A549 (cell line): ENCODE results near the gene MTFP1.

Experiments used
- BHLHE40 ChIP-seq: IDR thresholded peaks from 2 replicates; pipeline ENCODE4 v1.6.1; 2012; ENCODE audit warnings: low read depth, low read length, inconsistent platforms
- CBX2 ChIP-seq: fragments of 200-600 bp; sonication (generic); IDR thresholded peaks from 2 replicates; pipeline ENCODE4 v1.6.1; 2016; ENCODE audit warnings: low read depth, mild to moderate bottlenecking, borderline replicate concordance
- CHD2 ChIP-seq: fragments of 150-350 bp; IDR thresholded peaks from 2 replicates; pipeline ENCODE4 v1.6.1; 2014; ENCODE audit warnings: low read length; ENCODE audit not compliant: partially characterized antibody
- HDAC2 ChIP-seq: fragments of 200-600 bp; sonication (generic); IDR thresholded peaks from 2 replicates; pipeline ENCODE4 v1.6.1; 2016
- JUNB ChIP-seq: fragments of >200 bp; sonication (Bioruptor Twin); formaldehyde crosslinking; IDR thresholded peaks from 2 replicates; pipeline ENCODE4 v1.6.1; 2016
- POLR2A ChIP-seq: IDR thresholded peaks from 2 replicates; pipeline ENCODE4 v1.6.1; 2012; ENCODE audit warnings: mild to moderate bottlenecking, low read length
- SMC3 ChIP-seq: fragments of >200 bp; sonication (Bioruptor Twin); formaldehyde crosslinking; IDR thresholded peaks from 3 replicates; pipeline ENCODE4 v1.6.1; 2018; ENCODE audit warnings: inconsistent platforms
- ZC3H11A ChIP-seq: fragments of 450-650 bp; IDR thresholded peaks from 2 replicates; pipeline ENCODE4 v1.6.1; 2014; ENCODE audit warnings: antibody characterized with exemption, mild to moderate bottlenecking
- TF ChIP-seq, protein P1 (sequence below): fragments of >200 bp; sonication (Bioruptor Twin); formaldehyde crosslinking; IDR thresholded peaks from 3 replicates; pipeline ENCODE4 v1.5.1; 2016
- TF ChIP-seq, protein P2 (sequence below): IDR thresholded peaks from 2 replicates; pipeline ENCODE4 v1.6.1; 2012

DNA sequence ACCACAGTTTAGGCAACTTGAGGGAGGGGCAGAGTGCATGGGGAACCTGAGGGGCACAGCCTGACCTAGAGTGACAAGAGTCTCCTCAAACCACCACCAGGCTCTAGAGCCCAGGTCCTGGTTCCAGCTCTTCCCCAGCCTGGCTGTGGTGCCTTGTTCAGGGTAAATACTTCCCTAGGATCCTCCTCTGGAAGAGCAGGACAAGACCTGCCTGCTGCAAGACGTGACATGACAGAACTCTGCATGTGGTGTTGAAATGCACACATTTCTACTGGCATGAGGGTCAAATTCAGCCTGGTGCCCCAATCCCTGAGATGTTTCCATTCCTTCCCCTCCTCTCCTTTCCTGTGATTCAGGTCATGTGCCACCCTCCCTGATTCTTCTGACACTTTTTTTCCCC, 25.4 kb upstream of the MTFP1 start:
- TF ChIP-seq, protein P1, sequence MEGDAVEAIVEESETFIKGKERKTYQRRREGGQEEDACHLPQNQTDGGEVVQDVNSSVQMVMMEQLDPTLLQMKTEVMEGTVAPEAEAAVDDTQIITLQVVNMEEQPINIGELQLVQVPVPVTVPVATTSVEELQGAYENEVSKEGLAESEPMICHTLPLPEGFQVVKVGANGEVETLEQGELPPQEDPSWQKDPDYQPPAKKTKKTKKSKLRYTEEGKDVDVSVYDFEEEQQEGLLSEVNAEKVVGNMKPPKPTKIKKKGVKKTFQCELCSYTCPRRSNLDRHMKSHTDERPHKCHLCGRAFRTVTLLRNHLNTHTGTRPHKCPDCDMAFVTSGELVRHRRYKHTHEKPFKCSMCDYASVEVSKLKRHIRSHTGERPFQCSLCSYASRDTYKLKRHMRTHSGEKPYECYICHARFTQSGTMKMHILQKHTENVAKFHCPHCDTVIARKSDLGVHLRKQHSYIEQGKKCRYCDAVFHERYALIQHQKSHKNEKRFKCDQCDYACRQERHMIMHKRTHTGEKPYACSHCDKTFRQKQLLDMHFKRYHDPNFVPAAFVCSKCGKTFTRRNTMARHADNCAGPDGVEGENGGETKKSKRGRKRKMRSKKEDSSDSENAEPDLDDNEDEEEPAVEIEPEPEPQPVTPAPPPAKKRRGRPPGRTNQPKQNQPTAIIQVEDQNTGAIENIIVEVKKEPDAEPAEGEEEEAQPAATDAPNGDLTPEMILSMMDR, result no peak
- TF ChIP-seq HDAC2 (no peak), CHD2 (no peak), BHLHE40 (no peak), POLR2A (no peak), SMC3 (no peak), CBX2 (no peak), ZC3H11A (no peak), JUNB (no peak)
- TF ChIP-seq, protein P2, sequence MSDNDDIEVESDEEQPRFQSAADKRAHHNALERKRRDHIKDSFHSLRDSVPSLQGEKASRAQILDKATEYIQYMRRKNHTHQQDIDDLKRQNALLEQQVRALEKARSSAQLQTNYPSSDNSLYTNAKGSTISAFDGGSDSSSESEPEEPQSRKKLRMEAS, result no peak
